ENCODE measurements around the gene SLC39A12.

SLC39A12 gene

GRCh38 chr10:18005445-18005780 is 53.7 kb downstream of the SLC39A12 start:
- Histone ChIP-seq H3K9me2 (replicated peaks; ENCODE audit: low read depth, low read length) (no peaks in the 10 kb centered on the region), H3K4me2 (ENCODE audit: low read depth, low read length, poor library complexity, severe bottlenecking) (no peak overlapping the region), H3K27me3 (ENCODE audit: insufficient read depth, low read length, poor library complexity, severe bottlenecking) (no peaks in the 10 kb centered on the region), H3K4me1 (ENCODE audit: insufficient read depth, low read length, poor library complexity, severe bottlenecking) (no peaks in the 10 kb centered on the region), H3K9me3 (ENCODE audit: insufficient read depth, low read depth, low read length) (no peaks in the 10 kb centered on the region), H2AFZ (ENCODE audit: low read length) (no peak overlapping the region), H3F3A (ENCODE audit: low read depth) (no peaks in the 10 kb centered on the region), H3K36me3 (ENCODE audit: insufficient read depth, low read length) (no peaks in the 10 kb centered on the region), H4K20me1 (ENCODE audit: insufficient read depth, low read length, poor library complexity, severe bottlenecking) (no peaks in the 10 kb centered on the region), H3K9ac (ENCODE audit: low read depth, low read length, poor library complexity, severe bottlenecking) (no peak overlapping the region), H3K79me2 (ENCODE audit: insufficient read depth, low read length) (no peaks in the 10 kb centered on the region), H3K4me3 (ENCODE audit: low read length, poor library complexity, severe bottlenecking) (no peak overlapping the region)
- TF ChIP-seq CTCF (conservative IDR thresholded peaks at IDR 0.05; ENCODE audit: low read length) (no peak), EZH2phosphoT487 (IDR thresholded peaks at IDR 0.05; ENCODE audit: borderline replicate concordance) (no peak)

GRCh38 chr10:18005781-18006456 is 54.2 kb downstream of the SLC39A12 start:
- TF ChIP-seq CTCF (conservative IDR thresholded peaks at IDR 0.05; ENCODE audit: low read length) (no peak), EZH2phosphoT487 (IDR thresholded peaks at IDR 0.05; ENCODE audit: borderline replicate concordance) (no peak)

GRCh38 chr10:18008986-18009385 is 57.3 kb downstream of the SLC39A12 start:
- TF ChIP-seq EZH2phosphoT487 (IDR thresholded peaks at IDR 0.05; ENCODE audit: borderline replicate concordance) (no peak), CTCF (conservative IDR thresholded peaks at IDR 0.05; ENCODE audit: low read length) (no peak)
- H2AFZ ChIP-seq (ENCODE audit: low read length): no peak overlapping the region
- no peak overlapping the region for H3K9ac ChIP-seq (ENCODE audit: low read depth, low read length, poor library complexity, severe bottlenecking)
- H3K27me3 ChIP-seq (ENCODE audit: insufficient read depth, low read length, poor library complexity, severe bottlenecking): no peaks in the 10 kb centered on the region
- no peaks in the 10 kb centered on the region for H3K79me2 ChIP-seq (ENCODE audit: insufficient read depth, low read length)
- no peaks in the 10 kb centered on the region for H3K36me3 ChIP-seq (ENCODE audit: insufficient read depth, low read length)
- H3K9me3 ChIP-seq (ENCODE audit: insufficient read depth, low read depth, low read length): no peaks in the 10 kb centered on the region
- no peak overlapping the region for H3K4me2 ChIP-seq (ENCODE audit: low read depth, low read length, poor library complexity, severe bottlenecking)
- no peaks in the 10 kb centered on the region for H3K9me2 ChIP-seq (replicated peaks; ENCODE audit: low read depth, low read length)
- H3F3A ChIP-seq (ENCODE audit: low read depth): no peaks in the 10 kb centered on the region
- H3K4me3 ChIP-seq (ENCODE audit: low read length, poor library complexity, severe bottlenecking): no peak overlapping the region
- no peaks in the 10 kb centered on the region for H4K20me1 ChIP-seq (ENCODE audit: insufficient read depth, low read length, poor library complexity, severe bottlenecking)
- no peaks in the 10 kb centered on the region for H3K4me1 ChIP-seq (ENCODE audit: insufficient read depth, low read length, poor library complexity, severe bottlenecking)

More at GRCh38 chr10:18005781-18006456, 54.2 kb downstream of the SLC39A12 start:
- no peaks in the 10 kb centered on the region for H3K36me3 ChIP-seq (ENCODE audit: insufficient read depth, low read length)
- no peaks in the 10 kb centered on the region for H3K9me3 ChIP-seq (ENCODE audit: insufficient read depth, low read depth, low read length)
- no peak overlapping the region for H3K4me2 ChIP-seq (ENCODE audit: low read depth, low read length, poor library complexity, severe bottlenecking)
- no peaks in the 10 kb centered on the region for H3K9me2 ChIP-seq (replicated peaks; ENCODE audit: low read depth, low read length)
- H3F3A ChIP-seq (ENCODE audit: low read depth): no peaks in the 10 kb centered on the region
- no peaks in the 10 kb centered on the region for H4K20me1 ChIP-seq (ENCODE audit: insufficient read depth, low read length, poor library complexity, severe bottlenecking)
- no peak overlapping the region for H3K4me3 ChIP-seq (ENCODE audit: low read length, poor library complexity, severe bottlenecking)
- no peaks in the 10 kb centered on the region for H3K27me3 ChIP-seq (ENCODE audit: insufficient read depth, low read length, poor library complexity, severe bottlenecking)
- no peaks in the 10 kb centered on the region for H3K4me1 ChIP-seq (ENCODE audit: insufficient read depth, low read length, poor library complexity, severe bottlenecking)
- no peak overlapping the region for H2AFZ ChIP-seq (ENCODE audit: low read length)
- H3K9ac ChIP-seq (ENCODE audit: low read depth, low read length, poor library complexity, severe bottlenecking): no peak overlapping the region
- no peaks in the 10 kb centered on the region for H3K79me2 ChIP-seq (ENCODE audit: insufficient read depth, low read length)
